ENCODE data around the gene TMPO. TPM values are rescaled to one million over a fixed set of nuclear protein-coding genes. Genes with fewer than 3 reads are reported as not detected.

TMPO gene
- polyA plus RNA-seq, 1 donor from 2014 or later: 143 TPM

GRCh38 chr12:98530068-98530467 is 14.7 kb downstream of the TMPO start:
- no peak overlapping the region for H3K4me2 ChIP-seq (ENCODE audit: low read length)
- peaks cover 4% of the 10 kb centered on the region for H3K36me3 ChIP-seq (ENCODE audit: insufficient read depth, low read length)
- no peaks in the 10 kb centered on the region for H3K9me2 ChIP-seq (ENCODE audit: insufficient read depth, low read length)
- no peak overlapping the region for H3K27ac ChIP-seq (ENCODE audit: low read length)
- TF ChIP-seq TAF1 (IDR thresholded peaks at IDR 0.05; ENCODE audit: low read depth): no peak
- no peaks in the 10 kb centered on the region for H3F3A ChIP-seq (ENCODE audit: insufficient read depth, low read length, poor library complexity, severe bottlenecking)
- no peak overlapping the region for H2AFZ ChIP-seq (ENCODE audit: low read depth, low read length)
- H3K4me3 ChIP-seq (ENCODE audit: low read length): no peak overlapping the region
- no peaks in the 10 kb centered on the region for H4K20me1 ChIP-seq (ENCODE audit: insufficient read depth)
- H3K9me3 ChIP-seq (ENCODE audit: low read length): no peaks in the 10 kb centered on the region
- no peak overlapping the region for H3K9ac ChIP-seq (ENCODE audit: low read length)
- no peaks in the 10 kb centered on the region for H3K27me3 ChIP-seq (ENCODE audit: insufficient read depth, low read depth, low read length)
- H3K79me2 ChIP-seq (replicated peaks; ENCODE audit: insufficient read depth, low read length): peaks cover 36% of the 10 kb centered on the region

GRCh38 chr12:98532687-98533304 is 17.4 kb downstream of the TMPO start:
- Histone ChIP-seq H3F3A (ENCODE audit: insufficient read depth, low read length, poor library complexity, severe bottlenecking) (no peaks in the 10 kb centered on the region), H3K4me3 (ENCODE audit: low read length) (no peak overlapping the region), H3K9me3 (ENCODE audit: low read length) (no peaks in the 10 kb centered on the region), H3K27ac (ENCODE audit: low read length) (no peak overlapping the region), H3K36me3 (ENCODE audit: insufficient read depth, low read length) (peaks cover 10% of the 10 kb centered on the region), H3K27me3 (ENCODE audit: insufficient read depth, low read depth, low read length) (no peaks in the 10 kb centered on the region), H2AFZ (ENCODE audit: low read depth, low read length) (no peak overlapping the region), H3K4me2 (ENCODE audit: low read length) (no peak overlapping the region), H3K9me2 (ENCODE audit: insufficient read depth, low read length) (no peaks in the 10 kb centered on the region), H3K9ac (ENCODE audit: low read length) (no peak overlapping the region), H4K20me1 (ENCODE audit: insufficient read depth) (no peaks in the 10 kb centered on the region), H3K79me2 (replicated peaks; ENCODE audit: insufficient read depth, low read length) (peaks cover 11% of the 10 kb centered on the region)
- TF ChIP-seq EP300 (conservative IDR thresholded peaks at IDR 0.05; ENCODE audit: poor library complexity, severe bottlenecking): no peak
- TF ChIP-seq TAF1 (IDR thresholded peaks at IDR 0.05; ENCODE audit: low read depth): no peak
- TF ChIP-seq POLR2AphosphoS5 (IDR thresholded peaks at IDR 0.05): no peak
- TF ChIP-seq REST (IDR thresholded peaks at IDR 0.05; ENCODE audit: borderline replicate concordance): no peak
- no peak for TF ChIP-seq SMC3 (conservative IDR thresholded peaks at IDR 0.05; ENCODE audit: poor library complexity)
- no peak for TF ChIP-seq MXI1 (conservative IDR thresholded peaks at IDR 0.05; ENCODE audit: poor library complexity, severe bottlenecking)
- no peak for TF ChIP-seq CTCF (IDR thresholded peaks at IDR 0.05; ENCODE audit: poor library complexity, severe bottlenecking)
- TF ChIP-seq EZH2 (IDR thresholded peaks at IDR 0.05; ENCODE audit: borderline replicate concordance, insufficient read depth, low read length, poor library complexity, severe bottlenecking): no peak
- TF ChIP-seq RAD21 (conservative IDR thresholded peaks at IDR 0.05): no peak

Measured in neural cell (in vitro differentiated cells).